GM23338 (cell line): ENCODE data around the gene FLOT2. TPM values are rescaled to one million over a fixed set of nuclear protein-coding genes. Genes with fewer than 3 reads are reported as not detected.

ENCODE experiments used
- ATAC-seq: fragments of 200-7000 bp; cut with Tn5 transposase; 3 replicates; pipeline ENCODE4 v1.9.1; 2020
- DNase-seq: peaks from one replicate; pipeline ENCODE4 v3.0.0-alpha.2; 2015; ENCODE audit warnings: low spot score
- H2AFZ ChIP-seq: fragments of 200-600 bp; sonication (generic); 2 replicates; pipeline ENCODE4 v1.8.0; 2016; ENCODE audit warnings: antibody characterized with exemption, mild to moderate bottlenecking, moderate library complexity
- H3F3A ChIP-seq: fragments of 200-600 bp; sonication (generic); replicated peaks from 2 replicates; pipeline ENCODE4 v1.8.0; 2017; ENCODE audit warnings: antibody characterized with exemption, mixed run types, low read depth
- H3K27ac ChIP-seq: fragments of 200-600 bp; sonication (generic); 2 replicates; pipeline ENCODE4 v1.6.1; 2016; ENCODE audit warnings: low read depth
- H3K27me3 ChIP-seq: fragments of 200-600 bp; sonication (generic); 2 replicates; pipeline ENCODE4 v1.8.0; 2016; ENCODE audit warnings: mild to moderate bottlenecking, mixed run types, moderate library complexity; ENCODE audit not compliant: insufficient read depth
- H3K36me3 ChIP-seq: fragments of 200-600 bp; sonication (generic); 2 replicates; pipeline ENCODE4 v1.8.0; 2016; ENCODE audit warnings: mild to moderate bottlenecking; ENCODE audit not compliant: insufficient read depth
- H3K4me1 ChIP-seq: fragments of 200-600 bp; sonication (generic); 2 replicates; pipeline ENCODE4 v1.8.0; 2016; ENCODE audit warnings: mild to moderate bottlenecking, moderate library complexity; ENCODE audit not compliant: insufficient read depth
- H3K4me2 ChIP-seq: fragments of 200-600 bp; sonication (generic); 2 replicates; pipeline ENCODE4 v1.7.1; 2017; ENCODE audit warnings: mixed run types
- H3K4me3 ChIP-seq: fragments of 200-600 bp; sonication (generic); 2 replicates; pipeline ENCODE4 v1.6.1; 2016; ENCODE audit warnings: mixed run types
- H3K79me2 ChIP-seq: fragments of 200-600 bp; sonication (generic); replicated peaks from 2 replicates; pipeline ENCODE4 v1.8.0; 2017; ENCODE audit warnings: mild to moderate bottlenecking; ENCODE audit not compliant: insufficient read depth
- H3K9me2 ChIP-seq: fragments of 200-600 bp; sonication (generic); 2 replicates; pipeline ENCODE4 v1.8.0; 2017; ENCODE audit not compliant: insufficient read depth
- H4K20me1 ChIP-seq: fragments of 200-600 bp; sonication (generic); replicated peaks from 2 replicates; pipeline ENCODE4 v1.8.0; 2017; ENCODE audit warnings: mild to moderate bottlenecking; ENCODE audit not compliant: insufficient read depth
- H3K27ac Mint-ChIP-seq: 2 replicates; pipeline ENCODE4 v1.8.0; 2020; ENCODE audit warnings: inconsistent platforms, mild to moderate bottlenecking, moderate library complexity, mixed read lengths
- H3K27me3 Mint-ChIP-seq: 3 replicates; pipeline ENCODE4 v1.8.0; 2022; ENCODE audit warnings: low read depth, mild to moderate bottlenecking, moderate library complexity, mixed read lengths, inconsistent platforms; ENCODE audit not compliant: insufficient read depth, poor library complexity
- H3K36me3 Mint-ChIP-seq: 3 replicates; pipeline ENCODE4 v1.8.0; 2021; ENCODE audit warnings: low read depth, mild to moderate bottlenecking, inconsistent platforms, moderate library complexity, mixed read lengths
- H3K4me1 Mint-ChIP-seq: 3 replicates; pipeline ENCODE4 v1.8.0; 2020; ENCODE audit warnings: mild to moderate bottlenecking, inconsistent platforms, mixed read lengths
- H3K4me3 Mint-ChIP-seq: 3 replicates; pipeline ENCODE4 v1.8.0; 2021; ENCODE audit warnings: moderate library complexity, mild to moderate bottlenecking, inconsistent platforms, mixed read lengths
- H3K9me3 Mint-ChIP-seq: 3 replicates; pipeline ENCODE4 v1.8.0; 2020; ENCODE audit warnings: moderate library complexity, mild to moderate bottlenecking, inconsistent platforms, mixed read lengths
- CREB1 ChIP-seq: fragments of 250-450 bp; sonication (Bioruptor Pico); IDR thresholded peaks from 2 replicates; pipeline ENCODE4 v1.5.0; 2020; ENCODE audit warnings: low read depth, mild to moderate bottlenecking, moderate library complexity
- CTCF ChIP-seq, 2 experiments: fragments of 200-600 bp in 1 of 2; sonication (generic) in 1 of 2; conservative IDR thresholded peaks; 2 replicates each; pipeline versions ENCODE4 v1.5.1 to v1.6.1; 2016 to 2017; ENCODE audit warnings: antibody characterized with exemption in 2 of 2, low read depth in 2 of 2, mild to moderate bottlenecking in 2 of 2, moderate library complexity in 1 of 2
- ETS1 ChIP-seq: IDR thresholded peaks from 2 replicates; pipeline ENCODE4 v1.6.1; 2016; ENCODE audit warnings: antibody characterized with exemption
- EZH2 ChIP-seq: fragments of 200-600 bp; sonication (generic); IDR thresholded peaks from one replicate; pipeline ENCODE4 v1.8.0; 2017; ENCODE audit warnings: antibody characterized with exemption, mild to moderate bottlenecking, low read depth; ENCODE audit not compliant: unreplicated experiment
- EZH2phosphoT487 ChIP-seq: fragments of 200-600 bp; sonication (generic); IDR thresholded peaks from one replicate; pipeline ENCODE4 v1.8.1; 2018; ENCODE audit warnings: antibody characterized with exemption; ENCODE audit not compliant: unreplicated experiment
- JUNB ChIP-seq: IDR thresholded peaks from one replicate; pipeline ENCODE4 v1.6.1; 2016; ENCODE audit warnings: antibody characterized with exemption; ENCODE audit not compliant: unreplicated experiment
- POLR2AphosphoS5 ChIP-seq: IDR thresholded peaks from 2 replicates; pipeline ENCODE4 v1.6.1; 2016; ENCODE audit warnings: antibody characterized with exemption, low read depth
- REST ChIP-seq: IDR thresholded peaks from one replicate; pipeline ENCODE4 v1.6.1; 2018; ENCODE audit warnings: antibody characterized with exemption; ENCODE audit not compliant: unreplicated experiment
- ZNF114 ChIP-seq: fragments of 250-450 bp; sonication (Bioruptor Pico); IDR thresholded peaks from 2 replicates; pipeline ENCODE4 v1.5.0; 2020; ENCODE audit warnings: mild to moderate bottlenecking, moderate library complexity
- ZNF331 ChIP-seq: fragments of 250-450 bp; sonication (Bioruptor Pico); IDR thresholded peaks from 2 replicates; pipeline ENCODE4 v1.5.0; 2020; ENCODE audit warnings: low read depth, mild to moderate bottlenecking, moderate library complexity
- polyA plus RNA-seq: library from polyadenylated mRNA; unstranded; fragments of >200 nt; fragmentation: Nextera tagmentation; extraction: Ambion mirVana; gene quantifications from 2 replicates; pipeline ENCODE4 v1.2.1, GENCODE V29; 2016
- total RNA-seq: library from RNA; depleted of rRNA; stranded (reverse); fragments of >200 nt; shearing (Covaris generic); gene quantifications from 2 replicates; pipeline ENCODE4 v1.2.3, GENCODE V29; 2014

The FLOT2 gene
- total and polyA plus RNA-seq, 2 experiments from 2014 or later: 49.8 to 66.1 TPM

GRCh38 chr17:28864991-28865849, 32.3 kb downstream of the FLOT2 start (continued):
- no peak for TF ChIP-seq EZH2phosphoT487
- no peak for TF ChIP-seq REST
- no peak for TF ChIP-seq EZH2

- Mint-ChIP-seq H3K27ac (no peak overlapping the region), H3K4me3 (no peak overlapping the region), H3K9me3 (no peaks in the 10 kb centered on the region), H3K27me3 (peaks cover 4% of the 10 kb centered on the region), H3K4me1 (peaks cover 16% of the 10 kb centered on the region), H3K36me3 (peaks cover 18% of the 10 kb centered on the region)
- Histone ChIP-seq H4K20me1 (no peaks in the 10 kb centered on the region), H3K79me2 (no peaks in the 10 kb centered on the region), H3K4me3 (no peak overlapping the region), H3K4me2 (no peak overlapping the region), H2AFZ (no peak overlapping the region), H3K27ac (no peak overlapping the region), H3F3A (0 out of 2 replicates have a peak, but pooled peaks cover 7% of the 10 kb centered on the region), H3K9me2 (no peaks in the 10 kb centered on the region), H3K4me1 (no peaks in the 10 kb centered on the region; the same call in none of the 2 replicates), H3K36me3 (peaks cover 1% of the 10 kb centered on the region), H3K27me3 (no peaks in the 10 kb centered on the region)
- DNase-seq (no peak), ATAC-seq (no peak)
- TF ChIP-seq ZNF114 (CRISPR knock-in tag): no peak
- no peak for TF ChIP-seq POLR2AphosphoS5
- no peak for TF ChIP-seq CREB1 (CRISPR knock-in tag)
- TF ChIP-seq JUNB: no peak
- no peak for TF ChIP-seq EZH2phosphoT487
- no peak for TF ChIP-seq ZNF331 (CRISPR knock-in tag)
Measured at GRCh38 chr17:28863953-28864352, 33.6 kb downstream of the FLOT2 start.

GRCh38 chr17:28862561-28862960, 35.0 kb downstream of the FLOT2 start:
- ATAC-seq (no peak), DNase-seq (no peak)
- no peaks in the 10 kb centered on the region; the same call in none of the 2 replicates for H3K4me1 ChIP-seq
- Mint-ChIP-seq H3K36me3 (peaks cover 32% of the 10 kb centered on the region), H3K27ac (no peak overlapping the region), H3K9me3 (no peaks in the 10 kb centered on the region), H3K27me3 (peaks cover 2% of the 10 kb centered on the region), H3K4me1 (peaks cover 16% of the 10 kb centered on the region), H3K4me3 (no peak overlapping the region; the same call in 2 of the 3 replicates)
- H3F3A ChIP-seq: 0 out of 2 replicates have a peak, but pooled peaks cover 4% of the 10 kb centered on the region
- H2AFZ ChIP-seq: no peak overlapping the region
- H3K27ac ChIP-seq: no peak overlapping the region
- no peaks in the 10 kb centered on the region for H3K9me2 ChIP-seq
- H3K27me3 ChIP-seq: no peaks in the 10 kb centered on the region
- no peaks in the 10 kb centered on the region for H4K20me1 ChIP-seq
- H3K36me3 ChIP-seq: peaks cover 7% of the 10 kb centered on the region
- no peak overlapping the region for H3K4me3 ChIP-seq
- no peaks in the 10 kb centered on the region for H3K79me2 ChIP-seq
- no peak overlapping the region for H3K4me2 ChIP-seq
- TF ChIP-seq EZH2phosphoT487 (no peak), ETS1 (no peak), CTCF (conservative IDR thresholded peaks at IDR 0.05; ENCODE audit: low read depth in 2 of 2) (no peak)
